ENCODE measurements around the gene RAB3IP. TPM values are rescaled to one million over a fixed set of nuclear protein-coding genes. Genes with fewer than 3 reads are reported as not detected.

The RAB3IP gene
- total RNA-seq, 1 donor from 2014 or later: 28.5 TPM

GRCh38 chr12:69816082-69816481 is 77.4 kb downstream of the RAB3IP start:
- no peak overlapping the region for H3K27ac Mint-ChIP-seq
- no peak overlapping the region for H3K4me3 Mint-ChIP-seq
- DNase-seq (ENCODE audit: low spot score in 2 of 2, unreplicated experiment in 2 of 2): no peak
- peaks cover under 1% of the 10 kb centered on the region for H3K9me3 Mint-ChIP-seq
- no peaks in the 10 kb centered on the region for H3K27me3 Mint-ChIP-seq (ENCODE audit: low read depth)
- peaks cover 18% of the 10 kb centered on the region for H3K36me3 Mint-ChIP-seq
- TF ChIP-seq CTCF (IDR thresholded peaks at IDR 0.05; ENCODE audit: unreplicated experiment): no peak
- H3K4me1 Mint-ChIP-seq: peaks cover 12% of the 10 kb centered on the region

GRCh38 chr12:69821032-69821455 is 82.4 kb downstream of the RAB3IP start:
- peaks cover 32% of the 10 kb centered on the region for H3K4me1 Mint-ChIP-seq

GRCh38 chr12:69821456-69822159 is 82.9 kb downstream of the RAB3IP start:
- no peak for DNase-seq (ENCODE audit: low spot score in 2 of 2, unreplicated experiment in 2 of 2)
- Mint-ChIP-seq H3K36me3 (peaks cover 3% of the 10 kb centered on the region), H3K4me1 (peaks cover 32% of the 10 kb centered on the region), H3K9me3 (no peaks in the 10 kb centered on the region), H3K4me3 (no peak overlapping the region), H3K27ac (peak overlapping the region; percentile 91), H3K27me3 (ENCODE audit: low read depth) (no peaks in the 10 kb centered on the region)
- no peak for TF ChIP-seq CTCF (IDR thresholded peaks at IDR 0.05; ENCODE audit: unreplicated experiment)

More at GRCh38 chr12:69821032-69821455, 82.4 kb downstream of the RAB3IP start:
- H3K36me3 Mint-ChIP-seq: peaks cover 3% of the 10 kb centered on the region
- no peak overlapping the region for H3K4me3 Mint-ChIP-seq
- peak overlapping the region; percentile 91 for H3K27ac Mint-ChIP-seq
- no peaks in the 10 kb centered on the region for H3K27me3 Mint-ChIP-seq (ENCODE audit: low read depth)
- DNase-seq (ENCODE audit: low spot score in 2 of 2, unreplicated experiment in 2 of 2): no peak
- TF ChIP-seq CTCF (IDR thresholded peaks at IDR 0.05; ENCODE audit: unreplicated experiment): no peak
- no peaks in the 10 kb centered on the region for H3K9me3 Mint-ChIP-seq

GRCh38 chr12:69822201-69822860 is 83.7 kb downstream of the RAB3IP start:
- H3K9me3 Mint-ChIP-seq: no peaks in the 10 kb centered on the region

GRCh38 chr12:69824028-69824427 is 85.4 kb downstream of the RAB3IP start:
- no peak for TF ChIP-seq CTCF (IDR thresholded peaks at IDR 0.05; ENCODE audit: unreplicated experiment)
- no peaks in the 10 kb centered on the region for H3K27me3 Mint-ChIP-seq (ENCODE audit: low read depth)
- no peaks in the 10 kb centered on the region for H3K9me3 Mint-ChIP-seq
- DNase-seq (ENCODE audit: low spot score in 2 of 2, unreplicated experiment in 2 of 2): no peak
- no peak overlapping the region for H3K27ac Mint-ChIP-seq
- H3K4me1 Mint-ChIP-seq: peaks cover 35% of the 10 kb centered on the region
- no peaks in the 10 kb centered on the region for H3K36me3 Mint-ChIP-seq
- no peak overlapping the region for H3K4me3 Mint-ChIP-seq

More at GRCh38 chr12:69822201-69822860, 83.7 kb downstream of the RAB3IP start:
- peak overlapping the region; percentile 91 for H3K27ac Mint-ChIP-seq
- H3K36me3 Mint-ChIP-seq: peaks cover 3% of the 10 kb centered on the region
- no peak for DNase-seq (ENCODE audit: low spot score in 2 of 2, unreplicated experiment in 2 of 2)
- H3K4me3 Mint-ChIP-seq: no peak overlapping the region
- TF ChIP-seq CTCF (IDR thresholded peaks at IDR 0.05; ENCODE audit: unreplicated experiment): no peak
- peaks cover 32% of the 10 kb centered on the region for H3K4me1 Mint-ChIP-seq
- no peaks in the 10 kb centered on the region for H3K27me3 Mint-ChIP-seq (ENCODE audit: low read depth)

Data from mesothelial cell of epicardium (in vitro differentiated cells).